Liver (tissue), 3 donors: ENCODE data around the gene CARMIL1.

Experiments used
- JUND ChIP-seq, 2 donors: IDR thresholded peaks; 2 replicates each; pipeline ENCODE4 v1.6.1; 2016; ENCODE audit warnings: antibody characterized with exemption in 2 of 2
- RAD21 ChIP-seq, 2 donors: IDR thresholded peaks; 2 replicates each; pipeline ENCODE4 v1.6.1; 2016; ENCODE audit warnings: antibody characterized with exemption in 2 of 2, mild to moderate bottlenecking in 2 of 2
- SP1 ChIP-seq: IDR thresholded peaks from 2 replicates; pipeline ENCODE4 v1.6.1; 2018; ENCODE audit warnings: antibody characterized with exemption, mild to moderate bottlenecking
- TAF1 ChIP-seq: conservative IDR thresholded peaks from 2 replicates; pipeline ENCODE4 v1.6.1; 2016; ENCODE audit warnings: antibody characterized with exemption, mild to moderate bottlenecking
- YY1 ChIP-seq: IDR thresholded peaks from 2 replicates; pipeline ENCODE4 v1.6.1; 2016; ENCODE audit warnings: antibody characterized with exemption, mild to moderate bottlenecking
- ZBTB33 ChIP-seq: IDR thresholded peaks from 2 replicates; pipeline ENCODE4 v1.6.1; 2016; ENCODE audit warnings: antibody characterized with exemption
- TF ChIP-seq, protein P1 (sequence below): fragments of 150-350 bp; IDR thresholded peaks from 2 replicates; pipeline ENCODE4 v1.5.1; 2017; ENCODE audit warnings: improper control_type of control experiment, low read depth, low read length; ENCODE audit not compliant: missing input control
- TF ChIP-seq, protein P2 (sequence below): IDR thresholded peaks from 2 replicates; pipeline ENCODE4 v1.6.1; 2016; ENCODE audit warnings: antibody characterized with exemption, mild to moderate bottlenecking
- TF ChIP-seq, protein P3 (sequence below): IDR thresholded peaks from 2 replicates; pipeline ENCODE4 v1.6.1; 2016; ENCODE audit warnings: antibody characterized with exemption
- donor health status: healthy.
- donor health status: healthy.

DNA sequence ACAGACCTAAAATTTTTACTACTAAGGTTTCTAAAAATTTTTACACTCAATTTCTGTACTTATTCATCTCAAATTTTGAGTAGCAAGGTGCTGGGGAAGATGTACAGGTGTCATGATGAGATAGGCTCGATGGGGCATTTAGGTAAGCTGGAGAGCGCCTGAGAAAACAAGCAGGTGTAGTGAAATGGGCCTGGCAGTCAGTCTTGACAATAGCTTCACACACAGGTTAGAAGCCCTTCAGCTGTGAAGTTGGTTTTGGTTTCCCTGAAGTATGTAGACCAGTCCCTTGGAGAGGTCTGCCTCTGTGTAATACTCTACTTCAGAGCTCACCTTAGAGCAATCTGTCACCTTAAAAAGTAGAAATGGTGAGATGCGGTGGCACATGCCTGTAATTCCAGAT lies 228.9 kb downstream of the CARMIL1 start:
- TF ChIP-seq, protein P1, sequence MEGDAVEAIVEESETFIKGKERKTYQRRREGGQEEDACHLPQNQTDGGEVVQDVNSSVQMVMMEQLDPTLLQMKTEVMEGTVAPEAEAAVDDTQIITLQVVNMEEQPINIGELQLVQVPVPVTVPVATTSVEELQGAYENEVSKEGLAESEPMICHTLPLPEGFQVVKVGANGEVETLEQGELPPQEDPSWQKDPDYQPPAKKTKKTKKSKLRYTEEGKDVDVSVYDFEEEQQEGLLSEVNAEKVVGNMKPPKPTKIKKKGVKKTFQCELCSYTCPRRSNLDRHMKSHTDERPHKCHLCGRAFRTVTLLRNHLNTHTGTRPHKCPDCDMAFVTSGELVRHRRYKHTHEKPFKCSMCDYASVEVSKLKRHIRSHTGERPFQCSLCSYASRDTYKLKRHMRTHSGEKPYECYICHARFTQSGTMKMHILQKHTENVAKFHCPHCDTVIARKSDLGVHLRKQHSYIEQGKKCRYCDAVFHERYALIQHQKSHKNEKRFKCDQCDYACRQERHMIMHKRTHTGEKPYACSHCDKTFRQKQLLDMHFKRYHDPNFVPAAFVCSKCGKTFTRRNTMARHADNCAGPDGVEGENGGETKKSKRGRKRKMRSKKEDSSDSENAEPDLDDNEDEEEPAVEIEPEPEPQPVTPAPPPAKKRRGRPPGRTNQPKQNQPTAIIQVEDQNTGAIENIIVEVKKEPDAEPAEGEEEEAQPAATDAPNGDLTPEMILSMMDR: no peak
- TF ChIP-seq YY1 (no peak), JUND (IDR thresholded peaks at IDR 0.05) (no peak), SP1 (no peak), ZBTB33 (no peak), RAD21 (IDR thresholded peaks at IDR 0.05) (no peak), TAF1 (no peak)
- TF ChIP-seq, protein P2, sequence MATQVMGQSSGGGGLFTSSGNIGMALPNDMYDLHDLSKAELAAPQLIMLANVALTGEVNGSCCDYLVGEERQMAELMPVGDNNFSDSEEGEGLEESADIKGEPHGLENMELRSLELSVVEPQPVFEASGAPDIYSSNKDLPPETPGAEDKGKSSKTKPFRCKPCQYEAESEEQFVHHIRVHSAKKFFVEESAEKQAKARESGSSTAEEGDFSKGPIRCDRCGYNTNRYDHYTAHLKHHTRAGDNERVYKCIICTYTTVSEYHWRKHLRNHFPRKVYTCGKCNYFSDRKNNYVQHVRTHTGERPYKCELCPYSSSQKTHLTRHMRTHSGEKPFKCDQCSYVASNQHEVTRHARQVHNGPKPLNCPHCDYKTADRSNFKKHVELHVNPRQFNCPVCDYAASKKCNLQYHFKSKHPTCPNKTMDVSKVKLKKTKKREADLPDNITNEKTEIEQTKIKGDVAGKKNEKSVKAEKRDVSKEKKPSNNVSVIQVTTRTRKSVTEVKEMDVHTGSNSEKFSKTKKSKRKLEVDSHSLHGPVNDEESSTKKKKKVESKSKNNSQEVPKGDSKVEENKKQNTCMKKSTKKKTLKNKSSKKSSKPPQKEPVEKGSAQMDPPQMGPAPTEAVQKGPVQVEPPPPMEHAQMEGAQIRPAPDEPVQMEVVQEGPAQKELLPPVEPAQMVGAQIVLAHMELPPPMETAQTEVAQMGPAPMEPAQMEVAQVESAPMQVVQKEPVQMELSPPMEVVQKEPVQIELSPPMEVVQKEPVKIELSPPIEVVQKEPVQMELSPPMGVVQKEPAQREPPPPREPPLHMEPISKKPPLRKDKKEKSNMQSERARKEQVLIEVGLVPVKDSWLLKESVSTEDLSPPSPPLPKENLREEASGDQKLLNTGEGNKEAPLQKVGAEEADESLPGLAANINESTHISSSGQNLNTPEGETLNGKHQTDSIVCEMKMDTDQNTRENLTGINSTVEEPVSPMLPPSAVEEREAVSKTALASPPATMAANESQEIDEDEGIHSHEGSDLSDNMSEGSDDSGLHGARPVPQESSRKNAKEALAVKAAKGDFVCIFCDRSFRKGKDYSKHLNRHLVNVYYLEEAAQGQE: no peak
- TF ChIP-seq, protein P3, sequence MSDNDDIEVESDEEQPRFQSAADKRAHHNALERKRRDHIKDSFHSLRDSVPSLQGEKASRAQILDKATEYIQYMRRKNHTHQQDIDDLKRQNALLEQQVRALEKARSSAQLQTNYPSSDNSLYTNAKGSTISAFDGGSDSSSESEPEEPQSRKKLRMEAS: no peak
